H1 (cell line): Measurements from ENCODE around the gene FAM83C. TPM values are rescaled to one million over a fixed set of nuclear protein-coding genes. Genes with fewer than 3 reads are reported as not detected.

Source experiments
- CTCF ChIA-PET: fragments of 300-600 bp; sonication (Branson Sonifier 250); formaldehyde crosslinking; loops from one replicate; lab custom pipeline; 2021; ENCODE audit not compliant: partially characterized antibody; lab: Charles Lee
- POLR2A ChIA-PET: fragments of 300-600 bp; sonication (Branson Sonifier 250); formaldehyde crosslinking; loops from one replicate; lab custom pipeline; 2021; ENCODE audit warnings: inconsistent platforms; ENCODE audit not compliant: partially characterized antibody; lab: Charles Lee
- DNase-seq, 2 experiments: peaks; one replicate each; pipeline versions ENCODE4 v3.0.0 to v3.0.0-alpha.2; 2010 to 2022; ENCODE audit warnings: low spot score in 2 of 2, low read depth in 1 of 2, mixed read lengths in 1 of 2
- FAIRE-seq: peaks from 2 replicates; lab custom pipeline; 2011; peaks lifted over from hg19 to GRCh38; lab: Jason Lieb, UNC
- H2AFZ ChIP-seq: 2 replicates; pipeline ENCODE4 v1.8.1; 2012; ENCODE audit warnings: low read length, inconsistent platforms
- H2AK5ac ChIP-seq: 2 replicates; pipeline ENCODE4 v1.6.1; 2013; ENCODE audit warnings: low read depth, low read length
- H2BK120ac ChIP-seq: replicated peaks from 2 replicates; pipeline ENCODE3; 2013; ENCODE audit warnings: low read depth, low read length, inconsistent platforms
- H2BK12ac ChIP-seq: 2 replicates; pipeline ENCODE4 v1.6.1; 2013; ENCODE audit warnings: low read depth, low read length
- H2BK15ac ChIP-seq: 2 replicates; pipeline ENCODE4 v1.6.1; 2013; ENCODE audit warnings: low read length
- H2BK20ac ChIP-seq: 2 replicates; pipeline ENCODE4 v1.6.1; 2013; ENCODE audit warnings: low read length
- H2BK5ac ChIP-seq: 2 replicates; pipeline ENCODE4 v1.6.1; 2013; ENCODE audit warnings: low read depth, low read length
- H3K14ac ChIP-seq: 2 replicates; pipeline ENCODE4 v1.6.1; 2013; ENCODE audit warnings: inconsistent platforms; ENCODE audit not compliant: insufficient read length
- H3K18ac ChIP-seq: 2 replicates; pipeline ENCODE4 v1.6.1; 2013; ENCODE audit warnings: low read length; ENCODE audit errors: extremely low read depth
- H3K23ac ChIP-seq: 2 replicates; pipeline ENCODE4 v1.6.1; 2013; ENCODE audit warnings: inconsistent platforms; ENCODE audit not compliant: insufficient read length
- H3K23me2 ChIP-seq: 2 replicates; pipeline ENCODE4 v1.6.1; 2013; ENCODE audit warnings: low read depth, low read length
- H3K27ac ChIP-seq: 2 replicates; pipeline ENCODE4 v1.6.1; 2011; ENCODE audit warnings: low read depth, low read length, inconsistent platforms
- H3K27me3 ChIP-seq, 4 experiments: replicated peaks in 1 of 4; 1 replicate in 1 of 4; 2 replicates in 3 of 4; pipeline versions ENCODE4 v1.6.1 to v1.8.1; 2011 to 2013; ENCODE audit warnings: low read length in 3 of 4, mild to moderate bottlenecking in 3 of 4, inconsistent platforms in 2 of 4, mixed read lengths in 2 of 4, moderate library complexity in 1 of 4; ENCODE audit not compliant: control insufficient read depth in 3 of 4, insufficient read depth in 3 of 4; ENCODE audit errors: extremely low read depth in 1 of 4
- H3K36me3 ChIP-seq, 4 experiments: 2 replicates each; pipeline versions ENCODE4 v1.6.1 to v1.8.1; 2011 to 2013; ENCODE audit warnings: mild to moderate bottlenecking in 4 of 4, low read length in 3 of 4, moderate library complexity in 2 of 4, control low read depth in 1 of 4, inconsistent platforms in 1 of 4; ENCODE audit not compliant: insufficient read depth in 4 of 4, control insufficient read depth in 2 of 4
- H3K4ac ChIP-seq: replicated peaks from 2 replicates; pipeline ENCODE3; 2013; ENCODE audit warnings: low read length, low read depth, mixed read lengths, inconsistent platforms; ENCODE audit not compliant: insufficient read length
- H3K4me1 ChIP-seq, 4 experiments: replicated peaks in 1 of 4; 1 replicate in 1 of 4; 2 replicates in 3 of 4; pipeline versions ENCODE4 v1.6.1 to v1.8.1; 2011 to 2013; ENCODE audit warnings: low read length in 3 of 4, inconsistent platforms in 2 of 4, mixed read lengths in 1 of 4; ENCODE audit not compliant: insufficient read depth in 4 of 4, control insufficient read depth in 3 of 4
- H3K4me2 ChIP-seq, 2 experiments: 2 replicates each; pipeline versions ENCODE4 v1.6.1 to v1.8.1; 2011 to 2013; ENCODE audit warnings: low read depth in 2 of 2, low read length in 2 of 2, control low read depth in 1 of 2, inconsistent platforms in 1 of 2, mild to moderate bottlenecking in 1 of 2; ENCODE audit not compliant: insufficient read depth in 1 of 2
- H3K4me3 ChIP-seq, 4 experiments: fragments of 200-600, 300-600 bp in 1 of 4; sonication (generic), shearing (Covaris generic), sonication (Bioruptor Twin) in 1 of 4; 2 replicates each; pipeline versions ENCODE4 v1.5.1 to v1.8.1; 2011 to 2016; ENCODE audit warnings: low read length in 4 of 4, low read depth in 3 of 4, control low read depth in 2 of 4, inconsistent platforms in 2 of 4, mild to moderate bottlenecking in 2 of 4, mixed read lengths in 1 of 4, moderate library complexity in 1 of 4; ENCODE audit not compliant: insufficient read depth in 2 of 4; ENCODE audit errors: extremely low read depth in 1 of 4
- H3K56ac ChIP-seq: replicated peaks from 2 replicates; pipeline ENCODE3; 2013; ENCODE audit warnings: low read depth, mild to moderate bottlenecking, mixed read lengths, low read length, inconsistent platforms; ENCODE audit not compliant: insufficient read length
- H3K79me1 ChIP-seq: 2 replicates; pipeline ENCODE4 v1.6.1; 2013; ENCODE audit warnings: low read depth, low read length, control low read depth
- H3K79me2 ChIP-seq, 2 experiments: 2 replicates each; pipeline versions ENCODE4 v1.6.1 to v1.8.1; 2012 to 2013; ENCODE audit warnings: low read length in 2 of 2, mild to moderate bottlenecking in 2 of 2, inconsistent platforms in 1 of 2; ENCODE audit not compliant: insufficient read depth in 2 of 2, control insufficient read depth in 1 of 2
- H3K9ac ChIP-seq, 4 experiments: replicated peaks in 1 of 4; 1 replicate in 1 of 4; 2 replicates in 3 of 4; pipeline versions ENCODE4 v1.6.1 to v1.8.1; 2011 to 2013; ENCODE audit warnings: low read depth in 3 of 4, low read length in 3 of 4, control low read depth in 2 of 4, mild to moderate bottlenecking in 2 of 4, moderate library complexity in 2 of 4, inconsistent platforms in 1 of 4; ENCODE audit errors: extremely low read depth in 1 of 4
- H3K9me3 ChIP-seq, 2 experiments: 2 replicates each; pipeline versions ENCODE4 v1.6.1 to v1.8.1; 2012 to 2013; ENCODE audit warnings: mild to moderate bottlenecking in 2 of 2, moderate library complexity in 2 of 2, control low read depth in 1 of 2, inconsistent platforms in 1 of 2, low read depth in 1 of 2, low read length in 1 of 2, mixed read lengths in 1 of 2; ENCODE audit not compliant: insufficient read depth in 2 of 2
- H4K20me1 ChIP-seq, 2 experiments: replicated peaks in 1 of 2; 2 replicates each; pipeline versions ENCODE3 to v1.8.1; 2011 to 2013; ENCODE audit warnings: inconsistent platforms in 2 of 2, low read length in 2 of 2, mild to moderate bottlenecking in 1 of 2; ENCODE audit not compliant: insufficient read depth in 2 of 2, control insufficient read depth in 1 of 2
- H4K5ac ChIP-seq: 2 replicates; pipeline ENCODE4 v1.6.1; 2013; ENCODE audit warnings: low read length, low read depth, mixed read lengths, inconsistent platforms; ENCODE audit not compliant: insufficient read length
- H4K8ac ChIP-seq: 2 replicates; pipeline ENCODE4 v1.8.0; 2013; ENCODE audit warnings: mild to moderate bottlenecking, moderate library complexity, low read length, inconsistent platforms; ENCODE audit not compliant: insufficient read depth; ENCODE audit errors: extremely low read depth
- H4K91ac ChIP-seq: replicated peaks from 2 replicates; pipeline ENCODE3; 2013; ENCODE audit warnings: low read length, mixed read lengths, inconsistent platforms; ENCODE audit not compliant: insufficient read length
- BACH1 ChIP-seq: IDR thresholded peaks from 2 replicates; pipeline ENCODE4 v1.6.1; 2012; ENCODE audit warnings: low read length, improper control_type of control experiment
- CEBPB ChIP-seq: IDR thresholded peaks from 2 replicates; pipeline ENCODE4 v1.6.1; 2012; ENCODE audit warnings: low read depth, low read length
- CHD1 ChIP-seq: IDR thresholded peaks from 2 replicates; pipeline ENCODE4 v1.6.1; 2012; ENCODE audit warnings: low read depth, low read length, improper control_type of control experiment
- EP300 ChIP-seq, 2 experiments: IDR thresholded peaks; 1 replicate in 1 of 2; 2 replicates in 1 of 2; pipeline ENCODE4 v1.6.1; 2011 to 2012; ENCODE audit warnings: low read depth in 2 of 2, low read length in 2 of 2, mild to moderate bottlenecking in 2 of 2, borderline replicate concordance in 1 of 2, inconsistent platforms in 1 of 2, moderate library complexity in 1 of 2
- HDAC6 ChIP-seq: IDR thresholded peaks from one replicate; pipeline ENCODE4 v1.7.1; 2012; ENCODE audit warnings: low read depth, mild to moderate bottlenecking, inconsistent platforms, low read length, moderate library complexity
- JUND ChIP-seq: IDR thresholded peaks from 2 replicates; pipeline ENCODE4 v1.6.1; 2011; ENCODE audit warnings: mild to moderate bottlenecking, improper control_type of control experiment, low read length
- KDM1A ChIP-seq: fragments of 200-600, 300-600 bp; sonication (generic); IDR thresholded peaks from 2 replicates; pipeline ENCODE4 v1.7.1; 2016; ENCODE audit warnings: mild to moderate bottlenecking, low read length, borderline replicate concordance
- KDM5A ChIP-seq: fragments of 200-600 bp; IDR thresholded peaks from 2 replicates; pipeline ENCODE4 v1.7.1; 2012; ENCODE audit warnings: mild to moderate bottlenecking, low read length, inconsistent platforms, mixed read lengths
- RXRA ChIP-seq: IDR thresholded peaks from 2 replicates; pipeline ENCODE4 v1.6.1; 2011; ENCODE audit warnings: low read depth, mild to moderate bottlenecking, low read length, moderate library complexity; ENCODE audit not compliant: insufficient read depth
- SIX5 ChIP-seq: IDR thresholded peaks from 2 replicates; pipeline ENCODE4 v1.6.1; 2011; ENCODE audit warnings: mild to moderate bottlenecking, low read depth, low read length
- USF2 ChIP-seq: IDR thresholded peaks from 2 replicates; pipeline ENCODE4 v1.6.1; 2011; ENCODE audit warnings: low read length, improper control_type of control experiment
- WGBS, 2 experiments: shearing (Covaris generic) in 1 of 2; methylation state at CpG; one replicate each; pipeline versions ENCODE4 v1.1.6 to v1.1.7; 2013 to 2015; ENCODE audit warnings: low lambda C conversion rate in 2 of 2, mixed read lengths in 2 of 2, inconsistent platforms in 1 of 2, low coverage in 1 of 2, missing lambda C conversion rate in 1 of 2; ENCODE audit not compliant: insufficient replicate concordance in 2 of 2, insufficient coverage in 1 of 2, insufficient read length in 1 of 2; ENCODE audit errors: extremely low coverage in 1 of 2, missing lambda C conversion rate in 1 of 2; 5-methylcytosine and 5-hydroxymethylcytosine counted together
- polyA plus RNA-seq, 7 experiments: library from polyadenylated mRNA; depleted of rRNA in 3 of 7; stranded (reverse) in 5 of 7; unstranded in 2 of 7; fragments of >200 nt in 5 of 7; fragments of 200-250 nt in 2 of 7; gene quantifications; 1 replicate in 5 of 7; 2 replicates in 1 of 7; 4 replicates in 1 of 7; pipeline versions ENCODE4 v1.2.1 to v1.2.3, GENCODE V29; 2011 to 2013; ENCODE audit warnings: missing spikeins in 2 of 7, mixed read lengths in 2 of 7
- total RNA-seq: library from RNA; stranded (reverse); fragmentation: NEBNext Ultra II Directional; extraction: Animal tissue kit (Norgen Biotek cat#: 25700); gene quantifications from 2 replicates; pipeline ENCODE4 v1.2.1, GENCODE V29; 2021

The FAM83C gene
- total and polyA plus RNA-seq, 2 of the 8 experiments (the other 6 are each of a cell fraction or from before 2014, with no cell fraction given): not detected

DNA sequence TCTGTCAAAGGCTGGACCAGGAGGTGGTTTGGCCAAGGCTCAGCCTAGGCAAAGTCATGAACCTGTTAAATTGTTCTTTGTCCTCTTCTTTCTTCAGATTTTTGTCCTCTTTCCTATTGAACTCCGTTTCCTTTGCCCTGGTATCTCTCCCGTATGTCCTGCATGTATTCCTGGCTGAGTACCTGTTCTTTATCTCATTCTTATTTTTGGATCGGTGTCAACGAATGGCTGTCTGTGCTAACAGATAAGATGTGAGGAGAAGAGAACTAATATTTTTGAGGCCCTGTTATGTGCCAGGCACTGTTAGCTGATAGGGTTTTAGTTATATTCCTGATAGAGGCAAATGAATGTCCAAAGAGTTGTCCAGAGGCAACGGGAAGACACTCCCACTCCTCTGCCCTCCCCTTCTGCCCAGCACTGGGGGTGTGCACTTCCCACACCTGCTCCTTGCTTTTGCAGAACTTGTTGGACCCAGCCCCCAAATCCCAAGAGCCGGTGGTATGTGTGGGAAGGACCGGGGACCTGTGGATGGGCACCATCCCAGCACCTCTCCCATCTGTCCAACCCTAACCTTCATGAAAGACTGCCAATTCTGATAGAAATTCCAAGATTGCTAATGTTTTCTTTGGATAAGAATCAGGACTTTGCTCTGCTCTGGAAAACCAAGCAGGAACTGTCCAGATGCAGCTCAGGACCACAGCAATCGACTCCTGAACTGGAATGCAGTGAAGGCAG, 34.9 kb downstream of the FAM83C start:
- H3K4me1 ChIP-seq: peaks cover 8 to 27% (median 19%) of the 10 kb centered on the region in 4 experiments
- H3K27me3 ChIP-seq: no peaks in the 10 kb centered on the region
- no peak overlapping the region for H4K8ac ChIP-seq
- no peak overlapping the region for H3K18ac ChIP-seq
- 90% methylated on average over 8 of the region's 8 CpGs; no CpG with 5 or more reads in 1 of the 2 experiments for WGBS, 2 experiments
- H2BK15ac ChIP-seq: no peak overlapping the region
- H3K27ac ChIP-seq: no peak overlapping the region
- no peak overlapping the region for H4K5ac ChIP-seq
- no peak overlapping the region; the same call in 1 of the 2 replicates for H2BK12ac ChIP-seq
- H3K23me2 ChIP-seq: no peaks in the 10 kb centered on the region
- TF ChIP-seq CEBPB (no peak), KDM1A (no peak), EP300 (IDR thresholded peaks at IDR 0.05; ENCODE audit: borderline replicate concordance in 1 of 2, low read depth in 2 of 2, low read length in 2 of 2) (no peak), JUND (no peak), HDAC6 (no peak), CHD1 (no peak), BACH1 (no peak), USF2 (no peak), SIX5 (no peak), KDM5A (no peak), RXRA (no peak)
- TF ChIP-seq, all 59 proteins: peak for 0
- Histone ChIP-seq H2BK20ac (no peak overlapping the region), H3K4me2 (no peak overlapping the region), H2AFZ (no peak overlapping the region), H4K91ac (no peak overlapping the region), H4K20me1 (no peaks in the 10 kb centered on the region), H3K79me1 (no peaks in the 10 kb centered on the region), H3K14ac (no peak overlapping the region), H3K4me3 (no peak overlapping the region), H3K23ac (no peak overlapping the region), H3K36me3 (peaks cover 0 to 19% (median 0%) of the 10 kb centered on the region in 4 experiments; a peak in 2 of 8 replicates), H2AK5ac (no peak overlapping the region), H3K9ac (no peak overlapping the region), H3K79me2 (no peaks in the 10 kb centered on the region), H2BK5ac (no peak overlapping the region), H3K56ac (no peak overlapping the region), H3K9me3 (no peaks in the 10 kb centered on the region), H2BK120ac (peak overlapping the region; percentile 48), H3K4ac (no peak overlapping the region)
- FAIRE-seq (no peak), DNase-seq (no peak)
- ChIA-PET POLR2A (interaction anchor here (0.6 to 1.7 kb wide), 3 partner anchors 10 to 28 kb away, joined by 3 to 4 read pairs (median 3); no protein-coding TSS in a partner anchor), CTCF (interaction anchor here (0.6 to 1.2 kb wide), 2 partner anchors 43 to 183 kb away, joined by 3 read pairs; no protein-coding TSS in a partner anchor)
